SIG-M5 treated with dmso at 0.1 percent for 504 hours (cell line): ENCODE data around the gene KCP.
A peak's percentile ranks its signal among the peaks of the same experiment; 100 is the strongest.

ENCODE experiments used
- DNase-seq: peaks from one replicate; lab custom pipeline; 2025; ENCODE audit not compliant: unreplicated experiment; lab: John Stamatoyannopoulos, UW

KCP gene

DNA sequence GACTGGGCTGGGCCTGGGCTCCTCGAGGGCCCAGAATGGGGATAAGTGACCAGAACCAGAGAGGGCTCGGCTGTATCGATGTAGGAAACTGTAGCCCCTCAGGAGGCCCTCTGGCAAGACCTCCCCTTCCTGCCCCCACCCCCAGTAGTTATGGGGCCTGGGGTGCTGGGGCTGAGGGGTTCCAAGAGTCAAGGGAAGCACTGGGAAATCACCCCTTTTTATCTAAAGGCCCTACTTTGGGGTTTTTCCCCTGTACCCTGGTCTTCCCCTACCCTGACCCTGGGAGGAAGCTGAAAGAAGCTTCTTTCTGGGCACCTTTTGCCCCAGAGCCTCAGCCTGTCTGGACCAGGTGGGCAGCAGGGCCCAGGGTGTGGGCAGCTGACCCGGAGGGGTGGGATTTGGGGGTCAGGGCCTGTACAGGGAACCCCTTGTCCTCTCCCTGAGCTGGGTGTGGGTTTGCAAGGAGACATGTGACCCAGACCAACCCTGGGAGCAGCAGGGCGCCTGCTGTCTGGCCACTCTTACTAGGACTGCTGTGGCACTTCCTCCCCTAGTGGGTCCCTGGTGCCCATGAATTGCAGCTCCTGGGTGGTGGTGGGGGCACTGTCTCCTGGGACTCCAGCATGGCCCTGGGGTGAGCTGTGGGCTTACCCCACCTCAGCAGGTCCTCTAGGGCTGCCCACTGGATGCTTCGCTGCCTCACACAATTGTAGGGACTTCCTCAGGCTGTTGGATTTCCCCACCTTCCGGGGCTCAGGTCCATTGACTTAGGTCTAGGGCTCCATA is 28.8 kb upstream of the KCP start:
- no peak for DNase-seq

DNA sequence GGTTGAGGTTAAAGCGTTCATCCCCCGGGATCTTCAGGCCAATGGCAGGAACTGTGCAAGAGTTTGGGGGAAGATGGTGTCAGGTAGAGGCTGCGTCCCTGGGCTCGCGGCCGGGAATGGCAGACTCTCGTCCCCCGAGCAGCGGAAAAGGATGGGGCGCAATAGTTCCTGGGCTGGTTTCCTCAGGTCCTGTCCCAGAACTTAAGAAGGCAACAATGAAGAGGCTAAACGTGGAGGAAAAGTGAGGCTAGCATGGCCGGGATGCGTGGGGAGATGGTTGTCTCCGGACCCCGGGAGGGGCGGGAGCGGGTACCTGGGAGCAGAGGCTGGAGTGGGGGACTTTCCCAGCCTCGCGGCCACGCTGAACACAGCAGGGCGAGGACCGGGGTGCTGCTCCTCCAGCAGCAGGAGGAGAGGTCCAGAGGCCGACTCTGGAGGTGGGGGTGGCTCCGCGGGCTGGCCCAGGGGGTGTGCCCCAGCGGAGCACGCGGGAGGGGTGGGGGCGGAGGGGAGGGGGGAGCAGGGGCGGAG is 28.1 kb upstream of the KCP start:
- no peak for DNase-seq

DNA sequence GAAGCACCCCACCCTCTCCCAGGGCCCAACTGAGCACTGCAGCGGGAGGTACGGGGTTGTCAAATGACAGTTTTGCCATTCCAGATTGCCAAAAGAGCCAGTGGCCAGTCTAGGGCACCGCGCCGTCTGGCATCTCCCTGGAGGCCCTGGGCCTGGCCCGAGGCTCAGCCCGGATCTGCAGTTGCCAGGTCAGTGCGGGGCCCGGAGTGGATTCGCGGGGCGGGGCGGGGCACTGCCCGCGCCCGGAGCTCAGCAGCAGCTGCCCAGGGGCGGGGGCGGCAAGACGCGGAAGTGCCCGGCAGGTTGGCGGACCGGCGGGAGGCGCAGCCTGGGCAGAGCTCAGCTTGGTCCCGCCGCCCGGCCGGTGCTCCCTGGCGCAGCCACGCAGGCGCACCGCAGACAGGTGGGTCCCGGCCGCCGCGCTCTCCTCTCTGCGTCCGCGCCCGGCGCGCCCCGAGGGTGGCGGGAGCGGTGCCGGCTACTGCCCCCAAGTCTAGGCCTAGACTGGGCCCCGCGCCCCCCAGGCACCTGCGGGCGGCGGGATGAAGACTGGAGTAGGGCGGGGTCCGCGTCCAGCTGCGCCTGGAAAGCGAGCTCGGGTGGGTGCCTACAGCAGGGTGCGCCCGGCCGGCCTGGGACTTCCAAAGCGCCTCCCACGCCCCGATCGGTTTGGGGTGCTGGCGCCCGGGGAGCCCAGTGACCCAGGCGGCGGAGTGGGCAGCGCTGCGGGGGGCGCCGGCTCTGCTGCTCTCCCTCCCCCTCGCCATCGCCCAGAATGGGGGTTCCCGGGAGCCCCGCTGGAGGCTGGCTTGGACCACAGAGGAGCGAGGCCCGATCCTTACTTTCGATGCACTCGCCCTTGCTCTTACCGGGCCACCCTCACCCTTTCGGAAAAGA is 27.4 kb upstream of the KCP start, which contains the start of gene IRF5:
Gene IRF5 (plus strand): TSS at position 281 of the 897 bp plus-strand sequence. CDS start 4,155 bp downstream, outside the sequence.
- no peak for DNase-seq

DNA sequence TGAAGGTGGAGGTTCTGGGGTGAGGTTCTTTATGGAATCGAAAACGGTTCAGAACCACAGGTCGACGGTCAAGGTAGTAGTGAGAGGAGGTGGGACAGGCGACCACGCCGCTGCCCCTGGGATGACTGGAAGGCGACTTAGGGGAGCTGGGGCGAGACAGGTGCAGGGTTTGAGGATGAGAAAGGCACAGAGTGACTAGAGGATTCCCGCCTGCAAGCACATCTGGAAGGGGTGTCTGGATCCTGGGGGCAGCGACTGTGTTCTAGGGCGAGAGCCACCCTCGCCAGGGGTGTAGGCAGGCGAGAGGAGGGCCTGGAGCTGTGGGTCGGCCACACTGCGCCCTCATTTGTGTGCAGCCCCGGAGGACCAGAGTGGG is 26.8 kb upstream of the KCP start:
- DNase-seq: no peak

DNA sequence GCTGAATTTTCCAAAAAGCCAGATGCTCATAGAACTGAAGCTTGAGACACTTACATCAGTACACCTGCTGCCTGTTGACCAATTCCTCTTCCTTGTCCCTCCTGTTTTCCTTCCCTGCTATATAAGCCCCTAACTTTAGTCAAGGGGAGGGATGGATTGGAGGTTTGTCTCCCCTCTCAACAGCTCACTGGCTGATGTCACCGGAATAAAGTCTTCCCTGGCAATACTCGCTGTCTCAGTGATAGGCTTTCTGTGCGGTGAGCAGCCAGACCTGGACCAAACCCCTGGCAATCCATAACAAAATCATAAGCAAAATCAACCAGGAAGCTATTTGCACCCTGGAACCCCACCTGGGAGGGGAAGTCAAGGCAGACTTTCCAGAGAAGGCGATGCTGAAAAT is 26.3 kb upstream of the KCP start:
- no peak for DNase-seq

DNA sequence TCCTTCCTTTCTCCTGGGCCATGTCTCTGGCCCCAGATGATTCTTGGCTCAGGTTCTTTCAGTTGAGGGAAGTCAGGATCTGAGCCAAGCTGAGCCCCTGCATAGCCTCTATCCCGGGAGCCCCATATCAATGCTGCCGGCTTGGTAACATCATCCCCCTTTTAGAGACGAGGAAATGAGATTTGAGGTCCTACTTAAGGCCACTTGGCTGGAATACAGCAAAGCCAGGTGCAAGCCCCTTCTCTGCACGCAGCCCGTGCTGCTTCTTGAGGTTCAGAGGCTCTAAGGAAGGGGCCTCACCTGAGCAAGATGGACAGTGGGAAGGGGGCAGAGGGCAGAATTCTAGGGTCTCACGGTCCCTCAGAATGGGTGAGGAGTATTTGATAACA is 24.8 kb upstream of the KCP start:
- DNase-seq: no peak

DNA sequence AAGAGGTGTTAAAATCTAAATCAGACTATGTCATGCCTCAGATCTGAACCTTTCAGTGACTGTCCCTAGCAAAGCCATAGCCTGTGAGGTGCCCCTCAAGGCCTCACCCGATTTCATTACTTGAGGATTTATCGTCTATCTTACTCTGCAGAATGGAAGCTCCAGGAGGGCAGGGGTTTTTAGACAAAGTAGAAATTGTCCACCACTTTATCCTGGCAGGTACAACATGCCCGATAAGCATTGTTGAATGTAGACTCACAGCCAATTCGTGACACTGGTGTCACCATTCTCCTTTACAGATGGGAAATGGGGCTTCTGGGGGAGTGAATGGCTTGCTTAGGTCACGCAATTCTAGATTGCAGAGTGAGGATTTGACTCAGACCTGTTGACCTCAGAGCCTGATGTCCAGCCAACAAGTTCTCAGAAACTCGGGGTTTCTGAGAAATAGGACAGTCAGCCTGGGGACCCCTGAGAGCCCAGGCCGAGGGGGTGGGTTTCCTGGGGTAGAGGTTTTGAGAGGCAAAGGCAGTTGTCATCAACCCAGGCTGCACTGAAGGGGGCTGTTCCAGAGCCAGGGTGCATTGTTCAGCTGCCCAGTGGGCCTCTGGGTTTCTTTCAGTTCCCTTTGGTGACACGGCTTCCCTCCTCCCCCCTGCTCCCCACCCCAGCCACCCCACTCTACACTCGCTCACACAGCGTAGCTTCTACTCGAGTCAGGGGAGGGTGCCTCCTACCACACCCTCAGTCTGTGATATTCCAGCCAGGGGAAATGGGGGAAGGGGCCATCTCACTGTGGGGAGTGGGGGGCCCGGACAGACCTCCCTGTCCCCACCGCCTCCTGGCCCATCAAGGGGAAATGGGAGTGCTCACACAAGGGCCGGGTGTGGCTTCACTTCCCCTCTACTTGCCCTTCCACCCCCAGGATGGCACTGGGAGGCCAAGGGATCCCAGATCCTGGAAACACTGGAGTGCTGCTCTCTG is 24.1 kb upstream of the KCP start:
- DNase-seq: peak; percentile 62

DNA sequence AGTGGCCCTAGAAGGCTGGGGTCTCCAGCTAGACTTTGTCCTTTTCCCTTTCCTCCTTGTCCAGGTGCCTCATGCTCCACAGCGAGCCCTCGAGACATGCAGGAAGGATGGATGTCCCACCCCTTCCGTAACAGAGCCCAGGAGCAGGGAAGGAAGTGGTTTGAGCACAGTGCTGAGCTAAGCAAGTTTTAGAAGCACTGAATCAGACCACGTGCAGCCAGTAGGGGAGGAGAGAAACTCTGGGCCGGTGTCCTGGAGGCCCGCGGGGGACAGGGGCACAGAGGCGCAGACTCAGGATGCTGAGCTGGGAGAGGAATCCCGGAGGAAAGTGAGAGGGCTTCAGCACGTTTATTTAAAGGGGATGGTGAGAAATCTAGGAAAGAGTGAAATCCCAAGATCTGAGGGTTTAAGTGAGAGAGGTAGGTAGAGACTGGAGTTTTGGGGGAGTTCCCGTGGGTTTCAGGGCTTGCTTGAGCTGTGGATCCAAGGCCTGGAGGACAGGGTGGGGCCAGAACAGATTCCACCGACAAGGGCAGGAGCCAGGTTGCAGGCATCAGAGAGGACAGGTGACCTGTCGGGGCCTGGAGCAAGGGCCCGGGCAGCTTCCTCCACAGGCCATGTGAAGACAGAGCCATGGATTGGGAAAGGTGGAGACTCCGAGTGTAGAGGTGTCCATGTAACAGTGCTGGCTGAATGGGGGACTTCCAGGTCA is 22.8 kb upstream of the KCP start:
- no peak for DNase-seq

DNA sequence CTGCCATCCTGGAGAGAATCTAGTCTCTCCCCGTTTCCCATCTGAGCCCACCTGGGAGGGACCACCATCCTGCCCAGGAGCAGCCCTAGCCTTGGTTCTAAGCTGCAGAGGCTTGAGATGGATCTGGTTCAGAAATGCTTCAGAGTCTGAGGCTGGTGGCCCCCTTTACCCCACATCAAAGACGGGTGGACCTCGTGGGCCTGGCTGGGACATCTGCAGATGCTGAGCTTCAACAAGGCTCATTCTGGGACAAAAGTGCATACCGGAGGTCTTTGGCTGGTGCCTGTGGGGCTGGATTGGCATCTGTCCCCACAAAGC is 22.3 kb upstream of the KCP start:
- DNase-seq: no peak

DNA sequence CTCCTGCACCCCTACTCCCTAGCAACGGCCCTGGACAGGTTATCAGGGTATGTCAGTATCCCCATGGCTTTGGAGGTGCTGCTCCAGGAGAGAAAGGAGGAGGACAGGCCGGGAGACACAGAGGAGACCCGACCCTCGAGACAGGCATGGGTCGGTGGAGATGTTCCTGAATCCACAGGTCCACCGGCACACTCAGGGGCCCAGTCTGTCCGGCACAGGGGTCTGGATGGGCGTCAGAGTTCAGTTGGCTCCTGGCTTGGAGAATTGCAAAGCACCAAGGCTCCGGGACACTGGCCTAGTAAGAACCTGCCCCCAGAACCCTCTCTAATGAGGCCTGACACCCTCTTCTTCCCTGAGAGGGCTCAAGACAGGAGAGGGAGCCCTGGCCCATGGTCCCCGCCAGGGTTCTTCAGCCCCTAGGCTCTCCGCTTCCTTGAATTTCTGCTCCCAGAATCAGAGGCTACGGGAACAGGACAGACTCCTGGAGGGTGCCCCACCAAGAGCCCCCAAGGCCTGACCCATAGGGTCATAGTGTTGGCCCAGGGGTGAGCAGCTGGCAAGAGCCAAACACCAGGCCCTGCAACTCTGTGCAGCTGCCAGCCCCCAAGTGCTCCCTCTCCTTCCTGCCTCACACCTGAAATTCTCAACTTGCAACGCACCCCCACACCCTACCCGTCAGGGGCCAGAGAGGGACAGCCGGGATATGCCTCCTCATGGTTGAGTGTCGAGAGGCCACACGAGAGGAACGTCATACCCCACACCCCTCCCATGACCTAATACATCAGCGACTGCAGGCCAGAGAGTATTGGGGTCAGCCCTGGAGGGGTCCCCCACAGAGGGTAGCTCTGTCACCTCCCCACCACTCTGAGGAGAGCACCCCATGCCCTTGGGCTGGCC is 21.7 kb upstream of the KCP start:
- no peak for DNase-seq

DNA sequence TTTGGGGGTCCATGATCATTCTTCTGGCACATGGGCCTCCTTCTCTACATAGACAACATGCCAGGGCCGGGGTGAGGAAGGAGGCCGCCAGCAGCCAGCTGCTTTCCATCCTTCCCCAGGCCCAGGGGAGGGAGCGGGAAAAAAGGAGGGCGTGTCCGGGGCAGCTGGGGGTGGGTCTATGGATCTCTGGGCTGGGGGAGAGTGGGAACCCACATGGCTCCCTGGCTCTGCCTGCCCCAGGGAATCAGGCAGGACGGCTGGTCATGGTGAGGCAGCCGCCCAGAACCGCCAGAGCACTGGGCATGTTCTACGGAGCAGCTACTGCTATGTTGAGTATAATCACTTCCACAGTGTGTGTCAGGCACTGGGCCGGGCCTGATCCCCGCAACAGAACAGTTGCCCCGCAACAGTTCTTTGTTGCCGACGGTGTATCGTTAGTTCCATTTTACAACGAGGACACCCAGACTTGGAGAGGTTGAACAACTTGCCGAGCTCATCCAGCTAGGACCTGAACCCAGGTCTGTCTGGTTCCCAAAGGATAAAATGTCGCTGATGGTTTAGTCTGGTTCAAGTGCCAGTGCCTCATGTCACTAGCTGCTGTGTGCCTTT is 20.8 kb upstream of the KCP start:
- no peak for DNase-seq

DNA sequence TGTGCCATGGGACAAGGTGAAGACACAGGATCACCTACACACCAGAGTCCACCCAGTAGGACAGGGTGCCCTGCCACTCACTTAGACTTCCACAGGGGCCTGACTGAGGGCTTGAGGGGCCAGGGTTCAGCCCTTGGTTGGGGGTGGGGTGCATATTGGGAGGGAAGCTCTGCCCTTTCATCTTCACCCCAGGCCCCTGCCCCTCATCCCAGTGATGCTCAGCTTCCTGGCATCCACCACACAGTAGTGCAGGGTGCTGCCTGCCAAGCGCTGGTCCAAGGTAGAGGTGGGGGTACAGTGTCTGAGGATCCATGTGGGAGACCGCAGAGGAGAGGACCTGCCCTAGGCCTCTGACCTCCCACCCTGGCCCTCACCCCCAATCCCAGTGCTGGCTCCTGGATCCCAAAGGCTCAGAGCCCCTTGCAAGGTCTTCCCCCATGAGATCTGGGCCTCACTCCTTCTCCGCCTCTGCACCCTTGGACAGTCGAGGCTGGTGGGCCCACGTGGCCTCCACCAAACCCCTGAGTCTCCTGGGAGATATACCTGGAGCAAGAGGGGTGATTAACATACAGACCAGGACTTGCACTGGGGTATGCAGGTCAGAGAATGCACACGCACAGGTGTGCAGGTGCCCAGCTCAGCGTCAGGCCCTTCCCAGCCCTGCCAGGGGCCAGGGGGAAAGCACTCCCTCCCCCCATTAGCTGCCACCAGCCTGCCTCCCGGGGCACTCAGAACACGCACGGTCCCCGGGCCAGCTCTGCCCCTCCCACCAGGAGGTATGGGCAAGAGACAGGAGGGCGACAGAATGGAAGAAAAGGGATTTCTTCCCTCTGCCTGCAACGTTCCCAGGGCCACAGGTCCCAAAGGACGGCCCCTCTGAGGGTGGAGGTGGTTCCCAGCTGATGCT is 18.6 kb upstream of the KCP start:
- DNase-seq: no peak

DNA sequence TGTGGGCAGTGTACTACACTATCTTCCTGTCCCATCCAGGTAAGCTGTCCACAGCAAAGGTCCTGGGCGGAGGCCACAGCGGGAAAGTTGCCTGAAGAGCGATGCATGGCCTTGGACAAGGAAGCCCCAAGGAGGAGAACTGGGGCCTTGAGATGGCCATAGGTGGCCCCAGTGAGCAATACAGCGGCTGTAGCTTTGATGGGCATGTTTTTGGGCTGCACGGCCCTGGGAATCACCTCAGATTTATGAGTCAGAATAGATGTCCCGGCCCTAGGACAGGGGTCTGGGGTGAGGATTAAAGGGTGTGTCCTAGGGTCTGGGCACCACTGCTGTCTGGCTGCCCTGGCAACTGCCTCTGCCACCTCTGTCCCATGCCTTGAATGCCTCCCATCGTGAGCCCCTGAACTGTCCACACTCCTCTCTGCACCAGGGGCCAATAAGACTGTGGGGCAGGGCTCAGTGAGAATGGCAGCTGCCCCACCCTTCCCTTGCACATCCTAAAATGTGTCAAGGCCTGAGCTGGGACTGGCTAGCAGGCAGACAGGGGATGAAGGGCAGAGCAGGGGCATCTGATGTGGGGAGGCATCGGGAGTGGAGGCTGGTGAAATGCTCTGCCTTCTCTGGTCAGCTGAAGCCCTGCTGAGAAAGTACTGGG is 17.8 kb upstream of the KCP start:
- no peak for DNase-seq

DNA sequence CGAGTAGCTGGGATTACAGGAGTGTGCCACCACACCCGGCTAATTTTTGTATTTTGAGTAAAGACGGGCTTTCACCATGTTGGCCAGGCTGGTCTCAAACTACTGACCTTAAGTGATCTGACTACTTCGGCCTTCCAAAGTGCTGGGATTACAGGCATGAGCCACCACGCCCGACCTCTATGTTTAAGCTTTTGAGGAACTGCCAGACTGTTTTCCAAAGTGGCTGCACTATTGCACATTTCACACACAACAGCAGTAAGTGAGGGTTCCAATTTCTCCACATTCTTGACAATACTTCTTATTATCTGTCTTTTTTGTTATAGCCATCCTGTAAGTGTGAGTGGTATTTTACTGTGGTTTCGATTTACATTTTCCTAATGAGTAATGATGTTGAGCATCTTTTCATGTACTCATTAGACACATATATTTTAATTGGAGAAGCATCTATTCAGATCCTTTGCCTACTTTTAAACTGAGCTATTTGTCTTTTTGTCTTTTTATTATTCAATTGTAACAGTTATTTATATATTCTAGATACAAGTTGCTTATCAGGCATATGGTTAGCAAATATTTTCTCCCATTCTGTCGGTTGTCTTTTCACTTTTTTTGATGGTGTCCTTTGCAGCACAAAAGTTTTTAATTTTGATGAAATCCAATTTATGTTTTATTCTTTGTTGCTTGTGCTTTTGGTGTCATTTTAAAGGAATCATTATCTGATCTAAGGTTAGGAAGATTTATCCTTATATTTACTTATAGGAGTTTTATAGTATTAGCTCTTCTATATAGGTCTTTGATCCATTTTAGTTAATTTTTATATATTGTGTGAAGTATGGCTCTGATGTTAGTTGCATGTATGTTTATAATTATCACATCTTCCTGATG is 14.4 kb upstream of the KCP start:
- DNase-seq: no peak

DNA sequence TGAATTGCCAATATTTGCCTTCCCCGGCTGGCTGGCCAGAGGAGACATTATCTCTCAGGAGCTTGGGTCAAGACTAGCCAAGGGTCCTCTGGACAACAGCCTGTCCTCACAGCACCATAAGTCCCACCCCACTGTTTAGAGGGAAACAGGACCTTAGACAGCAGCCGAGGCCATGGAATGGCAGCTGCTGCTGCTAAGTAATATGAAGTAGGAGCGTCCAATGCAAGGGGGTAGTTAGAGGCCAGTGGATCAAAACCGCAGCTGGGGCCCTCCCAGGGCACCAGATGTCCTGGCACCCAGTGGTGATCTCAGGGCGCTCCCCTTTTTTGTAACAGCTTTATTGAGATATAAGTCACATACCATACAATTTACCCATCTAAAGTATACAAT is 12.9 kb upstream of the KCP start:
- DNase-seq: no peak
